Duodenal mucosa (tissue), 2 donors: ENCODE results near the gene ARMC2.
"Not testable (repeated sequence)": the region's sequence is repeated elsewhere in the genome, so short reads cannot be mapped to it uniquely, and the experiment has no call there.

Experiments
- H3K27ac ChIP-seq: one replicate; pipeline ENCODE4 v1.7.0; 2013; ENCODE audit warnings: low read depth, low read length
- H3K27me3 ChIP-seq, 2 donors: one replicate each; pipeline ENCODE4 v1.7.0; 2013; ENCODE audit warnings: low read length in 2 of 2, control low read depth in 1 of 2; ENCODE audit not compliant: insufficient read depth in 2 of 2, control insufficient read depth in 1 of 2
- H3K36me3 ChIP-seq, 2 donors: one replicate each; pipeline ENCODE4 v1.7.0; 2013; ENCODE audit warnings: low read length in 2 of 2, control low read depth in 1 of 2; ENCODE audit not compliant: insufficient read depth in 2 of 2, control insufficient read depth in 1 of 2
- H3K4me1 ChIP-seq, 2 donors: one replicate each; pipeline ENCODE4 v1.7.0; 2013; ENCODE audit warnings: low read length in 2 of 2, control low read depth in 1 of 2; ENCODE audit not compliant: insufficient read depth in 2 of 2, control insufficient read depth in 1 of 2
- H3K4me3 ChIP-seq, 2 donors: one replicate each; pipeline ENCODE4 v1.7.0; 2013; ENCODE audit warnings: low read length in 2 of 2, low read depth in 1 of 2
- H3K9ac ChIP-seq, 2 donors: one replicate each; pipeline ENCODE4 v1.7.0; 2013; ENCODE audit warnings: low read length in 2 of 2, low read depth in 1 of 2
- H3K9me3 ChIP-seq, 2 donors: one replicate each; pipeline ENCODE4 v1.7.0; 2013; ENCODE audit warnings: low read length in 2 of 2, control low read depth in 1 of 2; ENCODE audit not compliant: control insufficient read depth in 1 of 2

The ARMC2 gene

DNA sequence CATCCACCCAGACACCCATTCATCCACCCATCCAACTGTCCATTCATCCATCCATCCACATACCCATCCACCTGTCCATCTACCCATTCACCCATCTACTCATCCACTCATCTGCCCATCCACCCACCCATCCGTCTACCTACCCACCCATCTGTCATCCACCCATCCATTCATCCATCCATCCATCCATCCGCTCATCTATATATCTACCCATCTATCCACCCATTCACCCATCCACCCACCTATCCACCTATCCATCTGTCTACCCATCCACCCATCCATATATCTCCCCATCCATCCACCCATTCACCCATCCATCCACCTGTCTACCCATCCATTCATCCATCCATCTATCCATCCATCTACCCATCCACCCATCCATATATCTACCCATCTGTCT lies 30.7 kb downstream of the ARMC2 start:
- H3K27ac ChIP-seq, result no peak overlapping the region
- H3K9ac ChIP-seq, result no peak overlapping the region
- peaks cover 0 to 1% of the 10 kb centered on the region in 2 donors for H3K9me3 ChIP-seq
- no peak overlapping the region for H3K4me3 ChIP-seq
- peaks cover 0 to 4% of the 10 kb centered on the region in 2 donors for H3K36me3 ChIP-seq
- peaks cover 8 to 12% of the 10 kb centered on the region in 2 donors for H3K4me1 ChIP-seq
- no peaks in the 10 kb centered on the region for H3K27me3 ChIP-seq

DNA sequence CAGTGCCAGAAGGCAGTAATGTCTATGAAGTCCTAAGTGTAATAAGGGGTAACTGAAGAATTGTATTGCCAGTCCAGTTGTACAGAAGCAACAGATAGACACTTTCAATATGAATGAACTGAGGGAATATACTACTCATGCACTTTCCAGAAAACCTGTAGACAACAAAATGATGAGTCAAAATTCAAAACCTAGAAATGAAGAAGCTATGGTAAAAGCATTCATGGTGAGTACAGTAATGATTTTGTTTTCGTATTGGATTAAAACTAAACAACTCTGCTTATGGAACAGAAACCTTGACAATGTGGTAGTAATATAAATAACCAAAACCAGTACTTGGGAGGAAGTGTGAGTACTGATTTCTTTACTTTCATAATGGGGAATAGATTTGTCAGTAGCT lies 35.0 kb downstream of the ARMC2 start:
- Histone ChIP-seq H3K4me3 (no peak overlapping the region), H3K27ac (no peak overlapping the region), H3K9me3 (peaks cover 0 to 1% of the 10 kb centered on the region in 2 donors), H3K9ac (no peak overlapping the region), H3K4me1 (no peaks in the 10 kb centered on the region), H3K27me3 (no peaks in the 10 kb centered on the region), H3K36me3 (peaks cover 0 to 4% of the 10 kb centered on the region in 2 donors)

DNA sequence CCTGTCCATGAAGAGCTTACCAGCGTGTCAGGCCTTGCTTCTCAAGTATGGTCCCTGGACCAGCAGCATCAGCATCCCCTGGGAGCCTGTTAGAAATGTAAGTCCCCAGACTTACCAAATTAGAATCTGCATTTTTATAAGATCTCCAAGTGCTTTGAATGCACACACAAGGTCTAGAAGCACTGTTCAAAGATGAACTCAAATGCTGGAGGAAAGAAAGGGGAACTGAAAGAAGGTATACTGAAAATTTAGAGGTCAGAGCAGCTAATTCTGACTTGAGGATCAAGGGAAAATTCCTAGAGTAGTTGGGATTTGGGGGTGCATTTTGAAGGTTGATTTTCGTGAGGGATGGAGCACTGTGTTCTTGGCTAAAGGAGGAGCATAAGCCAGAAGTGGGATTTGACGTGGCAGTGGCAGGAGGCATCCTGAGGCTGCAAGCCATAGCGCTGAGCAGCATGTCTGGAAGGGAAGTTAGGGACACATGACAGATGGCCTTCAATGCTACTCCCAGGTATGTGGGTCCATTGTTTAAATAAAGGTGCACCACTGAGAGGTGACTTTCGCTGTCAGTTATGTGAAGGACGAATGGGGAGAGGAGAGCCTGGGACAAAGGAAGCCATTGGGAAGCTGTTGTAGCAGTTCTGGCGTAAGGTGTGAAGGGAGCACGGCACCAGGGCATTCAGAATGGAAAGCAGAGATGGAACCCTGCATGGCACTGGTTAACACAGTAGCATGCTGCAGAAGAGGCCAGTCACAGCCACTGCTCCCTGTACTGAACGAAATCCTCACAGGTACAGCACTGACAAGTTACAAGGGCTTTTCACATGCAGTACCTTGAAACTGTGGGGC lies 36.2 kb downstream of the ARMC2 start:
- Histone ChIP-seq H3K9ac (no peak overlapping the region), H3K4me3 (no peak overlapping the region), H3K4me1 (no peaks in the 10 kb centered on the region), H3K9me3 (peaks cover 0 to 1% of the 10 kb centered on the region in 2 donors), H3K36me3 (no peaks in the 10 kb centered on the region), H3K27me3 (no peaks in the 10 kb centered on the region), H3K27ac (no peak overlapping the region)

DNA sequence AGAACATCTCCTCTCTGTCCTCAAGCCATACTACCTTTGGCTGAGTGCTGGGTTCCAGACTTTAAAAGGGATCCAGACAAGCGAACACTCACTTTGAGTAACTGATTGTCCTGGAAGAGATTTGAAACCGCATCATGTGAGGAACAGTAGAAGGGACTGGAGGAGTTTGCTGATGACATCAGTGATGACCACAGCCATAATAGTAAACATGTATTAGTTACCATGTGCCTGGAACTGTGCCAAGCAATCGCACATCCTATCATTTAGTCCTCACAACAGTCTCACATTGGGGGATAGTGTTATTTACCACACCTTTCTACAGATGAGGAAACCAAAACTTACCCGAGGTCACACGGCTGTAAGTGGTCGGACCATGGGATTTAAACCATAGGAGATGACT lies 39.8 kb downstream of the ARMC2 start:
- Histone ChIP-seq H3K36me3 (no peaks in the 10 kb centered on the region), H3K9ac (no peak overlapping the region), H3K9me3 (no peaks in the 10 kb centered on the region)

DNA sequence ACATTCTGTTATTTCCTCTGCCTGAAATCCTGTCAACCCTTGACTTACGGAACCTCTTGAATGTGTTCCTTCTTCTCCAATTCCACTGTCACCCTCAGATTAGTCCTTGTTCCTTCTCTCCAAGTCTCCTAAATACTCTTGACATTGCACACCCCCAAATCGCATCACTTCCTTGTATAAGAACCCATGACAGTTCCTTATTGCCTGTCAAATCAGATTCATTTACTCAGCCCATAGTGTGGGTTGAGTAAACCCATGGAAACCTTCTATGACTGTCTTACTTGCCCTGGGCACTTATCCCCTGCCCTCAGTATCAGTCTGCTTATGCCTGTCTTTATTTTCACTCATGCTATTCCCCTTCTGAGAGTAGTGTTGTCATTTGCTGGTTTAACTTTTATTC lies 40.5 kb downstream of the ARMC2 start:
- Histone ChIP-seq H3K4me1 (no peaks in the 10 kb centered on the region), H3K36me3 (no peaks in the 10 kb centered on the region), H3K27ac (no peak overlapping the region), H3K9me3 (no peaks in the 10 kb centered on the region), H3K9ac (no peak overlapping the region), H3K27me3 (no peaks in the 10 kb centered on the region), H3K4me3 (no peak overlapping the region)

More for the DNA sequence above, 39.8 kb downstream of the ARMC2 start:
- Histone ChIP-seq H3K27ac (no peak overlapping the region), H3K4me3 (no peak overlapping the region), H3K27me3 (no peaks in the 10 kb centered on the region), H3K4me1 (no peaks in the 10 kb centered on the region)

DNA sequence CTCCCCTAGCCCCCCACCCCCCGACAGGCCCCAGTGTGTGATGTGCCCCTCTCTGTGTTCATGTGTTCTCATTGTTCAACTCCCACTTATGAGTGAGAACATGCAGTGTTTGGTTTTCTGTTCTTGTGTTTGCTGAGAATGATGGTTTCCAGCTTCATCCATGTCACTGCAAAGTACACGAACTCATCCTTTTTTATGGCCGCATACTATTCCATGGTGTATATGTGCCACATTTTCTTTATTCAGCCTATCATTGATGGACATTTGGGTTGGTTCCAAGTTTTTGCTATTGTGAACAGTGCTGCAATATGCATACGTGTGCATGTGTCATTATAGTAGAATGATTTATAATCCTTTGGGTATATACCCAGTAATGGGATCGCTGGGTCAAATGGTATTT lies 42.7 kb downstream of the ARMC2 start:
- not testable (repeated sequence) for H3K4me1 ChIP-seq, H3K9me3 ChIP-seq, H3K27me3 ChIP-seq, H3K4me3 ChIP-seq, H3K27ac ChIP-seq, H3K36me3 ChIP-seq, H3K9ac ChIP-seq

DNA sequence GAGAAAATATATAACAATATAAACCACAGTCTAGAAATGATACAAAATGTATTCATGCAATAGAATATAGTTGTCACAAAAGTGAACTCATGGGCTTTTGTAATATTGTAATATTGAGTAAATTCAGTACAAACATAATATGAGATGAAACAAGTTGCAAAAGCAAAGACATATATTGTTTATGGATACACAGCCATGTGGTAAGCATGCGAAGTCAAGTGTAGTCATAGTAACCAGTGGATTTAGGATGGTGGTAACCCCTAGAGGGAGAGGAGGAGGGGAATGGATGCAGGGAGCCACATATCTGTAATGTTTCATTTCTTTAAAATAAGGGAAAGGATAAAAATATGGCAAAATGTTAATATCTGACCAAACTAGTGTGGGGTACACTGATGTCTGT lies 47.3 kb downstream of the ARMC2 start:
- Histone ChIP-seq H3K27ac (no peak overlapping the region), H3K4me1 (peaks cover 4 to 13% of the 10 kb centered on the region in 2 donors)

DNA sequence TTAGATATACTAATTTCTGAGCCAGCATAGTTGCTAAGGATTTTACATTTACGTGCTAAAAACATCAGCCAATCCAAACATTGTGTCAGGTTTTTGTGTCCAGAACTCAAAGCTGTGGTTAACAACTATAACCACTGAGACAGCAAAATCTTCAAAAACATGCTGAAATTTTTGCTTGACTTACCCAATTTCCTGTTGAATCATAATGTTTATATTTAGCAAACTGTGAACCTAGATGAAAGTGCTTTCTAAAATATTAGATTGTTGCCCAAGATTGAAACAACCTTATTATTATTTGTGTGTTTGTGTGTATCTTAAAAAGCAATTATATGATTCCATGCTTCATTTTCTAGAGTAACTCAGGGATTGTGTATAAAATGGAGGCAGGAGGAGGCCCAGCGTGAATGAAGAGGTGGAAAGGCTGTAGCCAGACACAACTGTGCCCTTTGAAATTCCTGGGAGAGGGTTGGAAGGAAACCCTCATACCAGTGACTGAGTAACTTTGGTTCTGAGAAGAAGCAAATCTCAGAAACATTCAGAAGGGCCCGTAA lies 48.0 kb downstream of the ARMC2 start:
- H3K4me1 ChIP-seq, result peaks cover 4 to 15% of the 10 kb centered on the region in 2 donors
- peak overlapping the region in 1 of 2 donors; percentile 29 for H3K9ac ChIP-seq
- no peak overlapping the region for H3K4me3 ChIP-seq
- H3K36me3 ChIP-seq, result no peaks in the 10 kb centered on the region
- H3K27ac ChIP-seq, result no peak overlapping the region
- no peaks in the 10 kb centered on the region for H3K27me3 ChIP-seq
- no peaks in the 10 kb centered on the region for H3K9me3 ChIP-seq

More for the DNA sequence above, 47.3 kb downstream of the ARMC2 start:
- Histone ChIP-seq H3K9ac (no peak overlapping the region), H3K9me3 (no peaks in the 10 kb centered on the region), H3K36me3 (no peaks in the 10 kb centered on the region), H3K27me3 (no peaks in the 10 kb centered on the region), H3K4me3 (no peak overlapping the region)

DNA sequence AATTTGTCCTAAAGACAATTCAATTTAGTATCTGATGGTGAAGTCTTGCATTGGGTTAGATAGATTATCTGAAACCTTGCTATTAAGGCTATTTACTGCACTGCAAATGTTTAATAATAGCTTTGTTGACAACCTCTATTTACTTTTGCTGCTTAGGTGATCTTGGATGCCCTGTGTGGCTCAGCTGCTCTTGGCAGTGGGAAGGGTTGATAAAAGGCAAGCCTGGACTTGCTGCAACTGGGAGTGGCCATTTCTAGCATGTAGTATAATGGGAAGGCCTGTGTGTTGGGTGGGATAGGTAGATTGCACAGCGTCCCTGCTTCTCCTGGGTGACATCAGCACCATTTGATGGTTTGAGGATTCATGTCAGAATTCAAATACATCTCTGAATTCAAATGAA lies 49.1 kb downstream of the ARMC2 start:
- H3K27me3 ChIP-seq, result no peaks in the 10 kb centered on the region
- no peak overlapping the region for H3K9ac ChIP-seq
- no peak overlapping the region for H3K4me3 ChIP-seq
- H3K36me3 ChIP-seq, result no peaks in the 10 kb centered on the region
- no peaks in the 10 kb centered on the region for H3K9me3 ChIP-seq
- H3K27ac ChIP-seq, result no peak overlapping the region
- peaks cover 4 to 21% of the 10 kb centered on the region in 2 donors for H3K4me1 ChIP-seq

DNA sequence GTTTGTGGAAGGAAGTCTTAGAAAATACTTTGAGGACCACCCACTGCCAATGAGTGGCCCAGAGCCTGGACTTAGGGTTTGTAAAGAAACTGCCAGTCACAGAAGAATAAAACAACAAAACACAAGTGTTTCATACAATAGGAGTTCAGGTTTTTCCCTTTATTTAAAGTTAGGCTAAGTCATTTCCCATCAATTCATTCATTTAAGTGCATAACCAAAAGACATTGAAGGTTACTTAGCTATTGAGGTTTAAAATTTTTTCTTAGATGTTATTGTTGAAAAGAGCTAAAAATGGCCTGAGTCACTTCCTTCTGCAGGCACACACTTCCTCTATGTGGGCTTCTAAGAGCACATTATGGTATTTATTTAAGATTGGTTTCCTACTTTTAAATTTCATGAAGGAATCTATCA lies 54.2 kb downstream of the ARMC2 start:
- H3K36me3 ChIP-seq, result no peaks in the 10 kb centered on the region
- H3K9ac ChIP-seq, result no peak overlapping the region
- H3K4me3 ChIP-seq, result no peak overlapping the region
- peaks cover 17 to 34% of the 10 kb centered on the region in 2 donors for H3K4me1 ChIP-seq
- H3K27ac ChIP-seq, result no peak overlapping the region
- no peaks in the 10 kb centered on the region for H3K9me3 ChIP-seq
- no peaks in the 10 kb centered on the region for H3K27me3 ChIP-seq
